HL-60/S4 treated with retinoic acid at 250 ng/mL for 4 days and 3 days (cell line): ENCODE results near the gene FAM236C.
"Not testable (repeated sequence)": the region's sequence is repeated elsewhere in the genome, so short reads cannot be mapped to it uniquely, and the experiment has no call there.

Experiments
- in situ Hi-C: fragments of 300-500 bp; cut with MboI; formaldehyde crosslinking; loops from 2 replicates; pipeline ENCODE4 v1.7.0; 2022; ENCODE audit warnings: low sequenced_read_pairs

The FAM236C gene

GRCh38 chrX:72912315-72912714, at the start of gene FAM236C:
Gene FAM236C, plus strand, starts transcription at chrX:72912615. Its CDS starts 100 bp downstream, at chrX:72912715.
- in situ Hi-C loops = not testable (repeated sequence)

DNA sequence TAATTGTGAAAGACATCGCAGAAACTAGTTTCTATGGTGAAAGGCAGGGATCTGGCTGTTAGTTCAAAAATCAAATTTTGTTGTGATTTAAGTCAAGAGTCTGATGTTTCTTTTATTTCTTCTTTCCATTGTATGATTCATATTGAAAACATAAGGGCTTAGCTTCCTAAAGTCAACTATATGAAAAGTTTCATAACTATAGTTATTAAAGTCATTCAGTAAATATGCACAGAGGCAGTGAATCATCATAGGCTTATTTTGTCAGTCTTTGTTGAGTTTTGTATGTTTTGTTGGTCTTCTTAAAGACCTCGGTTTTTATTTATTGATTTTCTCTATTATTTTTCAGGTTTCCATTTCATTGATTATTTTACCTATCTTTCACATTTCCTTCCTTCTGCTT, 29.5 kb upstream of the FAM236C start:
- in situ Hi-C loops = not testable (repeated sequence)

GRCh38 chrX:72889740-72890139, 22.7 kb upstream of the FAM236C start:
- in situ Hi-C loops = not testable (repeated sequence)

- in situ Hi-C loops = not testable (repeated sequence)
Observed at GRCh38 chrX:72916096-72916495, 3.7 kb downstream of the FAM236C start.

DNA sequence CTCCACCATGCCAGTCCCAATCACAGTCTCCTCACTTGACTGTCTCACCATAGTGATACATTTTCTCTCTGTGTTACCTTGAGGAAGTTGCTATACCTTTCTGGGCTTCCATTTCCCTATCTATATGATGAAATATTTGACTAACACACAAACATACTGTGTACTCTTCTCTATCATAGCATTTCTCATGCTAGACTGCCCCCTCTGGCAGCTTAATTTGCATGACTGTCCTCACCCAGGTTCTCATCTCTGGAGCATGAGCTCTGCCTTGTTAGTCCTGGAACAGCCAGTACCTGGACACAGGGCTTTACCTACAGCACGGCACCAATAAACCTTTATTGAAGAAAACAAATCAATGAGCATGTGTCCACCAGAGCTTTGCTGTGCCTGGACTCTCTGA, 19.9 kb downstream of the FAM236C start:
- in situ Hi-C loops = not testable (repeated sequence)

DNA sequence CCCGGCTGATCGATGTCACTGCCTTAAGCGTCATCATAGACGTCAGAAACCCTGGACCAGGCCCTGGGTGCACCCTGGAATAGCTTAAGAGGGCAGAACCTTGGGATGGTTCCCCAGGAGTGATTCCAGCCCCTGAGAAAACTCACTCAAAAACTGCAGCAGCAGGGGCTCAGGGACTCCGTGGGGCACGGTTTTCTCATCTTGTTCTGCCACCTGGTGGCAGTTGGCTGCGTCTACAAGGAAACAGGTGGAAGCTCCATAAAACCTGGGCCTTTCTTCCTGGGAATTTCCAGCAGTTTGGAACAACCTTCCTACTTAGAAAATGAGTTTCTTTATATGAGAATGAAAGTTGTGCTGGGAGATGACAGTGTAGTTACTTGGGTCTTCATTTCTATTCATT, 24.0 kb downstream of the FAM236C start:
- in situ Hi-C loops = not testable (repeated sequence)

- in situ Hi-C loops = not testable (repeated sequence)
Observed at GRCh38 chrX:72936882-72937455, 24.6 kb downstream of the FAM236C start.

DNA sequence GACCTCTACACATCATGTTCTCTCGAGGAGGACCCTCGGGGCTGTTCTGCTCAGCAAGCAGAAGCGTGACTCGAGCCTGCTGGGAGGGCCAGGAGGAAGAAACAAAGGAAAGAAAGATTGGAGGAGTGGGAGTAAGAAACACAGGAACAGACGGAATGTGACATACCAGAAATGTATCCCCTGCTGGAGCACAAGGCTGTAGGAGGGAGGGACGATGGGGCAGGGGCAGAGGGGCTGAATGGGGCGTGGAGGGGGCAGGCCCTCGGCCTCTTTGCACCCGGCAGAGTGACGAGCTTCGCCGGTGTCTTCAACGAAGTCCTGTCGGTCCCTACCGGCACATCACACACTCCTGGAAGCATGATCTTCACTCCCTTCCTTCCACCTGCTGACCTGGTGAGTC, 25.5 kb downstream of the FAM236C start, which contains the start of gene FAM236A:
FAM236A (plus strand) TSS at position 301 of the 400 bp plus-strand sequence; CDS start at position 358, 57 bp downstream.
- in situ Hi-C loops = not testable (repeated sequence)

- in situ Hi-C loops = not testable (repeated sequence)
Observed at GRCh38 chrX:72942272-72942671, 29.9 kb downstream of the FAM236C start.

GRCh38 chrX:72943035-72943818, 30.8 kb downstream of the FAM236C start:
- in situ Hi-C loops = not testable (repeated sequence)

DNA sequence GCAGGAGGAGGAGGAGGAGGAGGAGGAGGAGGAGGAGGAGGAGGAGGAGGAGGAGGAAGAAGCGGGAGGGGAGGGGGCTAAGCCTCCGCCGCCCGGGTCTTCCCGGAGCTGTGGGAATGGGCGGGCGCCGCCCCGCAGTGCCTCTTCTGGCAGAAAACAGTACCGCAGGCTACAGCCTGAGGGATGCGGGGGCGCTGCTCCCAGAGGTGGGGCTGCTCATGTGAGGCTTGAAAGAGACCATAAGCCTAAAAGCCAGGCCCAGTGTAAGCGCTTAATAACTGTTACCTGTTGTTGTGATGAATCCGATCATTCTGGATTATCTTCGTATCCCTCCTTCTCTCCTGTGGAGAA, 31.4 kb downstream of the FAM236C start, which contains the start of gene DMRTC1:
DMRTC1 (minus strand) TSS at position 19 of the 351 bp plus-strand sequence. CDS start 68,143 bp downstream, outside the sequence.
- in situ Hi-C loops = not testable (repeated sequence)

DNA sequence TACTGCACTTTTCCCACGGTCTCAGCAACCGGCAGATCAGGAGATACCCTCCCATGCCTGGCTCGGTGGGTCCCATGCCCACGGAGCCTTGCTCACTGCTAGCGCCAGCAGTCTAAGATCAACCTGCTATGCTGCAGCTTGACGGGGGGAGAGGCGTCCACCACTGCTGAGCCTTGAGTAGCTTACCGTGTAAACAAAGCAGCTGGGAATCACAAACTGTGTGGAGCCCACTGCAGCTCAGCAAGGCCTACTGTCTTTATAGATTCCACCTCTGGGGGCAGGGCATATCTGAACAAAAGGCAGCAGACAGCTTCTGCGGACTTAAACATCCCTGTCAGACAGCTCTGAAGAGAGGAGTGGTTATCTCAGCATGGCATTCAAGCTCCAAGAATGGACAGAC, 47.6 kb downstream of the FAM236C start:
- in situ Hi-C loops = not testable (repeated sequence)
